ENCODE measurements around the gene KRTAP3-3. TPM values are rescaled to one million over a fixed set of nuclear protein-coding genes. Genes with fewer than 3 reads are reported as not detected.
"Not testable (repeated sequence)": the region's sequence is repeated elsewhere in the genome, so short reads cannot be mapped to it uniquely, and the experiment has no call there.

KRTAP3-3 gene
- total RNA-seq: not detected
- not detected for polyA plus RNA-seq
- long read RNA-seq, donor 1: 0 reads
- long read RNA-seq, donor 2: 0 reads
- long read RNA-seq, donor 3: 0 reads
- long read RNA-seq, donor 4: 0 reads

DNA sequence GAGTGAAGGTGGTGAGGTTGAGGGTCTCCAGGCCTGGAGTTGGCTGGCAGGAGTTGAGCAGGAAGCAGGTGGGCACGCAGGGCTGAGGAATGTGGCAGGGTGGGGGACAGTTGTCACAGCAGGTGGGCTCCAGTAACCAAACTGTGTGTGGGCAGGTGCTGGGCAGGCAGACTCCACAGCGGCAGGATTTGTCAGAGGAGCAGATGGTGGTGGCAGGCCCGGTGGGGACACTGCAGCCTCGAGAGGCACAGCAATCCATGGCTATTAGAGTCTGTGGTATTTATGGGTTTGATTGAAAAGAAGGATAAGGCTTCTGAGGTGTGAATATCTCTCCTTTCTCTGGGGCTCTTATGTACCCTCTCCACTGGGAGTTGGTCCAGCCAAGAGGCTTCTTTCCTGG, at the start of gene KRTAP3-3:
Gene KRTAP3-3 (minus strand): TSS at position 326 of the 400 bp plus-strand sequence. CDS start 67 bp downstream, at position 259.
- no peaks in the 10 kb centered on the region for H3K9me3 ChIP-seq (ENCODE audit: control insufficient read depth, low read length)
- H3K4me1 ChIP-seq (ENCODE audit: control insufficient read depth, insufficient read depth, low read length): no peaks in the 10 kb centered on the region
- no peak within 1 kb of the TSS for H3K27ac ChIP-seq (ENCODE audit: low read length)
- no peak for ATAC-seq
- H3K27me3 ChIP-seq (ENCODE audit: control insufficient read depth, insufficient read depth): no peaks in the 10 kb centered on the region
- no peak within 1 kb of the TSS for H3K4me3 ChIP-seq (ENCODE audit: low read length)
- intact Hi-C loops (cut with DNase I): no loop called here
- no peak for DNase-seq
- WGBS: 36% methylated on average over 4 of the region's 4 CpGs

DNA sequence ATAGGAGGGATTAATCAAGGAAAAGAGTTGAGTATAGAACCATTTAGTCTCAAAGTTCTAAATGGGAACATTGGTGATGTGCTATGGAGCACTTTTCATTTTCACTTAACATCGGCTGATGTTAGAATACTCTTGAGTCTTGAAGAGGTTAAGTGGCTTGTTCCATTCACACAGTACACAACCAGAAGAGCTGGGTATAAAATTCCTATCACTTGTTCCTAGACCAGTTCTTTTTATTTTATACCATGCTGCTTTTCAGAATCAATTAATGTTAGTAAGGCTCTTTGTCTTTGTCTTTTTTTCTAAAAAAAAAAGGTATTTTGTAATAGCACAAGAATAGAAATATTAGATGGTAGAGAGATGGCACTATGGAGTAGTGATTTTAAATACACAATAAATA, 49.0 kb upstream of the KRTAP3-3 start:
- no peaks in the 10 kb centered on the region for H3K9me3 ChIP-seq (ENCODE audit: control insufficient read depth, low read length)
- H3K27ac ChIP-seq (ENCODE audit: low read length): no peak overlapping the region
- ATAC-seq: no peak
- H3K4me1 ChIP-seq (ENCODE audit: control insufficient read depth, insufficient read depth, low read length): no peaks in the 10 kb centered on the region
- intact Hi-C loops (cut with DNase I): no loop called here
- H3K27me3 ChIP-seq (ENCODE audit: control insufficient read depth, insufficient read depth): no peaks in the 10 kb centered on the region
- no peak for DNase-seq
- H3K4me3 ChIP-seq (ENCODE audit: low read length): no peak overlapping the region
- WGBS: 97% methylated on average over 1 of the region's 1 CpG

DNA sequence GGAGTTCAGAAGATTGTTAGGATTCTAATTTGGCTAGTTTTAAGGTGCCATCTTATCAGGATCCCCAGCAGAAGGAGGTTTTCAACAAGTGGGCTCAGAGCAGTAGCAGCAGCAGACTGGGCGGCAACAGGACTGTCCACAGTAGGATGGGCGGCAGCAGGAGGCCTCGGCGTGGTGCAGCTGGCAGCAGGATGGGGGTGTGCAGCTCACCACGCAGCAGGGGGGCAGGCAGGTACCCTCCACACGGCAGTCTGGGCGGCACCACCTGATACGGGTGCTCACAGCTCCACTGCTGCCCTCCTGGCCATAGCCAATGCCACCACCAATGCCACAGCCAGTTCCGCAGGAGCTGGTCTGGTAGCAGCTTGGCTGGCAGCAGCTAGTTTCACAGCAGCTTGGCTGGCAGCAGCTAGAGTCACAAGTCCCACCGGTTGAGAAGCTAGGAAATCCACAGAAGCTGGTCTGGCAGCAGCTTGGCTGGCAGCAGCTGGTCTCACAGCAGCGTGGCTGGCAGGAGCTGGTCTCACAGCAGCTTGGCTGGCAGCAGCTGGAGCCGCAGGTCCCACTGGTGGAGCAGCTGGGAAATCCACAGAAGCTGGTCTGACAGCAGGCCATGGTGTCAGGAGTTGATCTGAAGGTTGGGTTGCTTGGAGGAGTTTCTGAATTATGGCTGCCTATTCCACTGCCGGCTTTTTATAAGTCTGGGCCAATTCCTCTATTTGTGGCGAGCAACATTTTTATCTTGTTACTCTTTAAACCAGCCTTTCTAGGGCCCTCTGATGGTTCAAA, 47.0 kb upstream of the KRTAP3-3 start, which contains the start of gene KRTAP1-1:
Gene KRTAP1-1 (minus strand): TSS at position 668 of the 789 bp plus-strand sequence. CDS start 53 bp downstream, at position 615.
- H3K27ac ChIP-seq (ENCODE audit: low read length); DNase-seq; ATAC-seq; H3K27me3 ChIP-seq (ENCODE audit: control insufficient read depth, insufficient read depth); intact Hi-C loops (cut with DNase I); H3K4me1 ChIP-seq (ENCODE audit: control insufficient read depth, insufficient read depth, low read length); H3K4me3 ChIP-seq (ENCODE audit: low read length); H3K9me3 ChIP-seq (ENCODE audit: control insufficient read depth, low read length): not testable (repeated sequence)
- WGBS: 71% methylated on average over 14 of the region's 14 CpGs

DNA sequence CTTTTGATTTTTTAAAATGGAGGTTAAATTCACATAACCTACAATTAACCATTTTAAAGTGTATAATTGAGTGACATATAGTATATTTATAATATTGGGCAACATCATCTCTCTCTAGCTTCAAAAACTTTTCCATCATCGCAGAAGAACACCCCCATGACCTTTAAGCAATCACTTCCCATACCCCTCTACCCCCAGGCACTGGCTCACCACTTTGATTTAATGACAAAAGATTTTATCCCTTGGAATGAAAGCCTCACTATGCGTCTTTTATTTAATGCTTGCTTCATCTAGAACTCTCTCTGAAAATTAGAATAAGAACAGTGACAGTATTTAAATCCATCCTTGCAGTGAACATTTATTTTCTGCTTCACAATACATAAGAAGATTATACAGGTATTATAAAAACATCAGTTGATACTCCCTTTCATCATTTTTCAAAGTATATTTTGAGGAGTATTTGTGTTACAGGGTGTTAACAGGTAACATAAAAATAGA, 43.9 kb upstream of the KRTAP3-3 start:
- no peaks in the 10 kb centered on the region for H3K9me3 ChIP-seq (ENCODE audit: control insufficient read depth, low read length)
- no peak overlapping the region for H3K4me3 ChIP-seq (ENCODE audit: low read length)
- no peak overlapping the region for H3K27ac ChIP-seq (ENCODE audit: low read length)
- peaks cover 2% of the 10 kb centered on the region for H3K27me3 ChIP-seq (ENCODE audit: control insufficient read depth, insufficient read depth)
- 74% methylated on average over 2 of the region's 2 CpGs for WGBS
- DNase-seq (no peak), ATAC-seq (no peak)
- H3K4me1 ChIP-seq (ENCODE audit: control insufficient read depth, insufficient read depth, low read length): no peaks in the 10 kb centered on the region
- intact Hi-C loops (cut with DNase I): no loop called here

DNA sequence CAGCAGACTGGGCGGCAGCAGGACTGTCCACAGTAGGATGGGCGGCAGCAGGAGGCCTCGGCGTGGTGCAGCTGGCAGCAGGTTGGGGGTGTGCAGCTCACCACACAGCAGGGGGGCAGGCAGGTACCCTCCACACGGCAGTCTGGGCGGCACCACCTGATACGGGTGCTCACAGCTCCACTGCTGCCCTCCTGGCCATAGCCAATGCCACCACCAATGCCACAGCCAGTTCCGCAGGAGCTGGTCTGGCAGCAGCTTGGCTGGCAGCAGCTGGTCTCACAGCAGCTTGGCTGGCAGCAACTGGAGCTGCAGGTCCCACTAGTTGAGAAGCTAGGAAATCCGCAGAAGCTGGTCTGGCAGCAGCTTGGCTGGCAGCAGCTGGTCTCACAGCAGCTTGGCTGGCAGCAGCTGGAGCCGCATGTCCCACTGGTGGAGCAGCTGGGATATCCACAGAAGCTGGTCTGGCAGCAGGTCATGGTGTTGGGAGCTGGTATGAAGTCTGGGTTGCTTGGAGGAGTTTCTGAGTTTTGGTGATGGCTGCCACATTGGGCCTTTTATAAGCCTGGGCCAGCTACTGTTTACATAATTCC, 40.5 kb upstream of the KRTAP3-3 start, which contains the start of gene KRTAP1-3:
Gene KRTAP1-3 (minus strand): TSS at position 529 of the 590 bp plus-strand sequence. CDS start 53 bp downstream, at position 476.
- H3K4me3 ChIP-seq (ENCODE audit: low read length); intact Hi-C loops (cut with DNase I); ATAC-seq; H3K27me3 ChIP-seq (ENCODE audit: control insufficient read depth, insufficient read depth); H3K9me3 ChIP-seq (ENCODE audit: control insufficient read depth, low read length); H3K27ac ChIP-seq (ENCODE audit: low read length); H3K4me1 ChIP-seq (ENCODE audit: control insufficient read depth, insufficient read depth, low read length): not testable (repeated sequence)
- DNase-seq: peak in 1 of 3 donors; percentile 32
- WGBS: 85% methylated on average over 10 of the region's 10 CpGs

- no peaks in the 10 kb centered on the region for H3K9me3 ChIP-seq (ENCODE audit: control insufficient read depth, low read length)
- no peak for ATAC-seq
- no peaks in the 10 kb centered on the region for H3K27me3 ChIP-seq (ENCODE audit: control insufficient read depth, insufficient read depth)
- H3K4me3 ChIP-seq (ENCODE audit: low read length): no peak within 1 kb of the TSS
- H3K27ac ChIP-seq (ENCODE audit: low read length): no peak within 1 kb of the TSS
- no peak for DNase-seq
- H3K4me1 ChIP-seq (ENCODE audit: control insufficient read depth, insufficient read depth, low read length): no peaks in the 10 kb centered on the region
- intact Hi-C loops (cut with DNase I): no loop called here
- 79% methylated on average over 12 of the region's 12 CpGs for WGBS
Observed at GRCh38 chr17:41029633-41030245, 35.8 kb upstream of the KRTAP3-3 start, which contains the start of gene KRTAP1-4. KRTAP1-4 (minus strand) TSS chr17:41030195; CDS start chr17:41030078, 117 bp downstream.

DNA sequence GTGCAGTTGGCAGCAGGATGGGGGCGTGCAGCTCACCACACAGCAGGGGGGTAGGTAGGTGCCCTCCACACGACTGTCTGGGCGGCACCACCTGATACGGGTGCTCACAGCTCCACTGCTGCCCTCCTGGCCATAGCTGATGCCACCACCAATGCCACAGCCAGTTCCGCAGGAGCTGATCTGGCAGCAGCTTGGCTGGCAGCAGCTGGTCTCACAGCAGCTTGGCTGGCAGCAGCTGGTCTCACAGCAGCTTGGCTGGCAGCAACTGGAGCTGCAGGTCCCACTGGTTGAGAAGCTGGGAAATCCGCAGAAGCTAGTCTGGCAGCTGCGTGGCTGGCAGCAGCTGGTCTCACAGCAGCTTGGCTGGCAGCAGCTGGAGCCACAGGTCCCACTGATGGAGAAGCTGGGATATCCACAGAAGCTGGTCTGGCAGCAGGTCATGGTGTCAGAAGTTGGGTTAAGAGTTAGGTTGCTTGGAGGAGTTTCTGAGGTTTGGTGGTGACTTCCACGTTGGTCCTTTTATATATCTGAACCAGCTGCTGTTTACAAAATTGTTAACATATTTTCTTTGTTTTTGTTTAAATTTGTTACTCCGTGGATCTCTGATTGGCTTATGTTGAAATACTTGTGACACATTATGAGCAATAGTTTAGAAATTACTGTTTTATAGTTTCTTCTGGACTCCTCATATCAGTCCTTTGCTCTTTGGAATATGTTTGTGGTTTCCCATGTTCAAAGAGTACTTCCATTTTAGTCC, 32.9 kb upstream of the KRTAP3-3 start, which contains the start of gene KRTAP1-5:
Gene KRTAP1-5 (minus strand): TSS at position 494 of the 757 bp plus-strand sequence. CDS start 53 bp downstream, at position 441.
- Histone ChIP-seq H3K27ac (ENCODE audit: low read length) (no peak within 1 kb of the TSS), H3K4me1 (ENCODE audit: control insufficient read depth, insufficient read depth, low read length) (no peaks in the 10 kb centered on the region), H3K9me3 (ENCODE audit: control insufficient read depth, low read length) (no peaks in the 10 kb centered on the region), H3K4me3 (ENCODE audit: low read length) (no peak within 1 kb of the TSS), H3K27me3 (ENCODE audit: control insufficient read depth, insufficient read depth) (no peaks in the 10 kb centered on the region)
- WGBS: 79% methylated on average over 9 of the region's 9 CpGs
- DNase-seq (no peak), ATAC-seq (no peak)
- intact Hi-C loops (cut with DNase I): no loop called here

DNA sequence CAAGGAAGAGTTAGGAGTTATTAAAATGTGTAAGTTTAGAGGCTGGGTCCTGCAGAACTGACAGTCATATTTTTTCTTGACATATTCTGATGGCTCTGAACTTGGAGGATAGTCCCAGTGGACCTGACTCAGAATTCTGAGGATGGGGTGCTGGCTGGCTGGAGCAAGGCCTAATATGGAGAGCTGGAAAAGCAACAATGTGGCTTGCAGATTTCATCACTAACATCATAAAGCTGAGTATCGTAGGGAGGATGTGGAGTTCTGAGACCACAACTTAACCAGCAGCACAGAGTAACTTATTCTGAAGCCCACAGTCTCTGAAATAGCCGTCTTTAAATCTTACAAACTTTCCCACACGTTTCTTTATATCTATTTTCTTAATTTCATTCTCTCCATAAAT, 30.7 kb upstream of the KRTAP3-3 start:
- H3K4me3 ChIP-seq (ENCODE audit: low read length): no peak overlapping the region
- no peak for ATAC-seq
- intact Hi-C loops (cut with DNase I): no loop called here
- H3K27ac ChIP-seq (ENCODE audit: low read length): no peak overlapping the region
- no peaks in the 10 kb centered on the region for H3K27me3 ChIP-seq (ENCODE audit: control insufficient read depth, insufficient read depth)
- H3K4me1 ChIP-seq (ENCODE audit: control insufficient read depth, insufficient read depth, low read length): no peaks in the 10 kb centered on the region
- H3K9me3 ChIP-seq (ENCODE audit: control insufficient read depth, low read length): no peaks in the 10 kb centered on the region
- no peak for DNase-seq
- WGBS: 69% methylated on average over 3 of the region's 3 CpGs

- Histone ChIP-seq H3K9me3 (ENCODE audit: control insufficient read depth, low read length) (no peaks in the 10 kb centered on the region), H3K27me3 (ENCODE audit: control insufficient read depth, insufficient read depth) (no peaks in the 10 kb centered on the region), H3K27ac (ENCODE audit: low read length) (no peak overlapping the region), H3K4me3 (ENCODE audit: low read length) (no peak overlapping the region), H3K4me1 (ENCODE audit: control insufficient read depth, insufficient read depth, low read length) (no peaks in the 10 kb centered on the region)
- ATAC-seq: no peak
- no peak for DNase-seq
- intact Hi-C loops (cut with DNase I): no loop called here
Observed at GRCh38 chr17:41020336-41020735, 26.4 kb upstream of the KRTAP3-3 start.

GRCh38 chr17:41019415-41019814, 25.5 kb upstream of the KRTAP3-3 start:
- no peak overlapping the region for H3K27ac ChIP-seq (ENCODE audit: low read length)
- H3K9me3 ChIP-seq (ENCODE audit: control insufficient read depth, low read length): no peaks in the 10 kb centered on the region
- no peak for ATAC-seq
- no peak for DNase-seq
- H3K4me3 ChIP-seq (ENCODE audit: low read length): no peak overlapping the region
- no peaks in the 10 kb centered on the region for H3K27me3 ChIP-seq (ENCODE audit: control insufficient read depth, insufficient read depth)
- intact Hi-C loops (cut with DNase I): no loop called here
- 90% methylated on average over 3 of the region's 3 CpGs for WGBS
- H3K4me1 ChIP-seq (ENCODE audit: control insufficient read depth, insufficient read depth, low read length): no peaks in the 10 kb centered on the region
